H1 (cell line): ENCODE measurements around the gene PMS1. TPM values are rescaled to one million over a fixed set of nuclear protein-coding genes. Genes with fewer than 3 reads are reported as not detected.

Source experiments
- GTF2F1 ChIP-seq: IDR thresholded peaks from 2 replicates; pipeline ENCODE4 v1.6.1; 2012; ENCODE audit warnings: low read depth, low read length, improper control_type of control experiment, borderline replicate concordance
- RAD21 ChIP-seq, 2 experiments: IDR thresholded peaks in 1 of 2; conservative IDR thresholded peaks in 1 of 2; 2 replicates each; pipeline ENCODE4 v1.6.1; 2011; ENCODE audit warnings: low read depth in 2 of 2, low read length in 2 of 2, improper control_type of control experiment in 1 of 2, inconsistent platforms in 1 of 2, mild to moderate bottlenecking in 1 of 2, moderate library complexity in 1 of 2
- polyA plus RNA-seq, 7 experiments: library from polyadenylated mRNA; depleted of rRNA in 3 of 7; stranded (reverse) in 5 of 7; unstranded in 2 of 7; fragments of >200 nt in 5 of 7; fragments of 200-250 nt in 2 of 7; gene quantifications; 1 replicate in 5 of 7; 2 replicates in 1 of 7; 4 replicates in 1 of 7; pipeline versions ENCODE4 v1.2.1 to v1.2.3, GENCODE V29; 2011 to 2013; ENCODE audit warnings: missing spikeins in 2 of 7, mixed read lengths in 2 of 7
- total RNA-seq: library from RNA; stranded (reverse); fragmentation: NEBNext Ultra II Directional; extraction: Animal tissue kit (Norgen Biotek cat#: 25700); gene quantifications from 2 replicates; pipeline ENCODE4 v1.2.1, GENCODE V29; 2021

The PMS1 gene
- total and polyA plus RNA-seq, 2 of the 8 experiments (the other 6 are each of a cell fraction or from before 2014, with no cell fraction given) = 13.1 to 59.7 TPM

GRCh38 chr2:189854187-189854586, 69.9 kb downstream of the PMS1 start (continued):
- TF ChIP-seq GTF2F1 = no peak
- no peak for TF ChIP-seq RAD21 (IDR thresholded peaks at IDR 0.05 in 1 of 2, conservative IDR thresholded peaks at IDR 0.05 in 1 of 2; ENCODE audit: low read depth in 2 of 2, low read length in 2 of 2)
